AG20443 (cell line): ENCODE results near the gene ARHGAP1.
"Not testable (repeated sequence)": the region's sequence is repeated elsewhere in the genome, so short reads cannot be mapped to it uniquely, and the experiment has no call there.

ENCODE experiments used
- DNase-seq: peaks from one replicate; pipeline ENCODE4 v3.0.0; 2012; ENCODE audit warnings: low spot score, mixed read lengths

ARHGAP1 gene

DNA sequence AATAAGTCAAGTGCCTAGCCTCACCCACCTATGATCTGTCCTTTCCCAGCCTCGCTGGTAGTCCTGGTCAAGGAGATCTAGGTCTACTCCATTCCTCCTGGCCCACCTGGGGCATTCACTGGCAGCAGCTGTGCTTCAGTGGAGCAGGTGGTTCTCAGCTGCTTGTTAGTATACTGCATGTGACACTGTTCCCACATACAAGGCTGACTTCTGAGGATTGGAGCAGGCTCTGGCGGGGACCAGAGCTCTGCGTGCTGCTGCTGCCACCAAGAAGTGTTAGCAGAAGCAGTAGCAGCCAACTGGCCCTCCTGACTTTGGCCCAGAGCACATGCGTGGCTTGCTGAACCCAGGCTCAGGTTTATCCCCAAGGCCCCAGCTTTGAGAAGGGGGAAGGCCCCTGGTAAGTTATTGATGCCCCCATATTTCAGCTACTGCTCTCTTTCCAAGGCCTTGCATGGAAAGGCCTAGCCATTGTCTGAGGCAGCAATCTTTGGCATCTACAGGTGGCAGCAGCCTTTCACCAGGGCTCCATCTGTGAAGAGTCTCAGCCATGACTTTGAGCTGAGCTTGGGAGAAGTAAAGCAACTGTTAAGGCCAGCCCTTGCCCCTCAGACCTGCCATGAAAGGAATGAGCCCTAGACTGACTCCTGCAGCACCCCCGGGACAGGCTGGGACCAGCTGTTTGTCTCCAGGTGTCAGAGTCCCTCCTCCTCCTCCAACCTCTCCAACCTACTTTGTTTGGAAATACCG is 26.5 kb downstream of the ARHGAP1 start:
- no peak for DNase-seq

DNA sequence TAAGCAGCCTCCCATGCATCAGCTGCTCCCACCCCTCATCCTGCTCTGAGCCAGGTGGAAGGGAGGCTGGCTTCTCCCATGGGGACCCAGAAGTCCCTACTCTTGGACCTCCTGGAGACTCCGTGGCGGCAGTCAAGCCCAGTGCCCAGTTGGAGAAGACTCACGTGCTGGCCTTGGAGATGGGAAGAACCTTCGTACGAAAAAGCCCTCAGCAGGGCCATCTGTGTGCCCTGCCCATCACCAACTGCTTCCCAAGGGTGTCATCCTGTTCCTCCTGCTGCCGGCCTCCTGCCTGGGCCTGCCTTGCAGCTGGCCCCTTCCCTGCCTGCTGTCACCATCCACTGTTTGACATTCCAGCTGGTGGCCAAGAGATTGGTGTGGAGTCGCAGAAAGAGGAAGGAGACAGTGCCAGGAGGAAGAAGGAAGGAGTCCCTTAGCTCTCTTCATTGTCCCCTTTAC is 28.0 kb downstream of the ARHGAP1 start:
- DNase-seq, result no peak

DNA sequence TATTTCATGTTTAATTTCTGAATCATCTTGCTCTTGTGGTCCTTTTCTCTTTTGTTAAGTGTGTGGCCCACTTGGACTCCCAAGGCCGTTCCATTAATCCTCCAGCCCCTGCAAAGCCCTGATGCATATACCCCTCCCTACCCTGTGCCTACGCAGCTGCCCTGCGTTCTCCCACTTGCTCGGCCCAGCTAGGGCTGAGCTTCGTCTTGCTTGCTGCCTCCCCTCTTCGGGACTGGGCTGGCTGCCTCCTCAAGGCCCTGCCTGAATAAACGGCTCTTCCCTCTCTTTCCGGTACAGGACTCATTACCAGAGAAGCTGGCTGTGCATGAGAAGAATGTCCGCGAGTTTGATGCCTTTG is 28.5 kb downstream of the ARHGAP1 start:
- no peak for DNase-seq

DNA sequence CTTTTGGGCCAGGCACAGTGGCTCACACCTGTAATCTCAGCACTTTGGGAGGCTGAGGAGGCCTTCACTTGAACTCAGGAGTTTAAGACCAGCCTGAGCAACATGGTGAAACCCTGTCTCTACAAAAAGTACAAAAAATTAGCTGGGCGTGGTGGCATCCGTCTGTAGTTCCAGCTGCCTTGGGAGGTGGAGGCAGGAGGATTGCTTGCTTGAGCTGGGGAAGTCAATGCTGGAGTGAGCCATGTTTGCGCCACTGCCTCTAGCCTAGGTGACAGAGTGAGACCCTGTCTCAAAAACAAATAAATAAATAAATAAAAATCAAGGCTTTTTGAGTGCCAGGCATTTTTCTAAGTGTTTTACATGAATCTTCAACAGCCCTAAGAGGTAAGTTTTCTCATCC is 29.9 kb downstream of the ARHGAP1 start:
- not testable (repeated sequence) for DNase-seq

DNA sequence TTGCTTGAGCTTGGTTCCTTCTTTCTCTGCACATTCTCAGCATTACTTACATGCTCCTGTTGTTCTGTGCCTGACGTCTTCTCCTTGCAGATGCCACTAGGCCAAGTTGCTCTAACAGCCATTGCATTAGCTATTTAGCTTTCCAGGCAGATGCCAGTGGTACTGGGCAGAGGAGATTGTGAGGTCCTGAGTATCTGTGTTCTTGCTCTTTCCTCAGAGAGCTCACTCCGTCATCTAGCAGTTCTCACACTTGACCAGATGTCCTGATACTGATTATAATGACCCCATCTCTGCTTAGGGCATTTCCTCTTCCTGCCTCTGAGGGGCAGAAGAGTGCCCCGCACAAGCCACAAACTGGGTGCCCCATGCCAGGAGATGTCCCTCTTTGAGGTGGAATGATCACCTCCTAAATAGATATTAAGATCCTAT is 30.7 kb downstream of the ARHGAP1 start:
- peak; percentile 9 for DNase-seq

DNA sequence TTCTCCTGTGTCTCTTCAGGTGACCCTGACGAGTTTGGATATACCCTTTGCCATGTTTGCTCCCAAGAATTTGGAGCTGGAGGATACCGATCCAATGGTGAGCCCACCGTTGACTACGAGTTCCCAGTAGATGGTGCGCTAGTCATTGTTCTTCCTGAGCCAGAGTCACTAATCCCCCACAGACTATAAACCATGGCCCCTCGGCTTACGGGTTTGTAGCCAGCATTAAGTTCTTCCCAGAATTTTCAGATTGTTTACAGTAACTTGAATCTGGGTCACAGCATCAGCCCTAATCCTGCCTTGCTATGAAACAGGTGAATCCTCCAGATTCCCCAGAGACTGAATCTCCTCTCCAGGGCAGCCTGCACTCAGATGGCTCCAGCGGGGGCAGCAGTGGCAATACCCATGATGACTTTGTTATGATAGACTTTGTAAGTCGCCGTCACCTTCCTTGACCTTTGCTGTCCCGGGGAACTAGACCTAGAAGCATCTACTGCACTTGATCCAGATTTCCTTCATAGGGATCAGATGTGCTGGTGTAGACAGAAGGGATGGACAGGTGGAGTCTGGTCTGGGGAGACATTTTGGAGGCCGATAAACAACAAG is 31.8 kb downstream of the ARHGAP1 start:
- no peak for DNase-seq

DNA sequence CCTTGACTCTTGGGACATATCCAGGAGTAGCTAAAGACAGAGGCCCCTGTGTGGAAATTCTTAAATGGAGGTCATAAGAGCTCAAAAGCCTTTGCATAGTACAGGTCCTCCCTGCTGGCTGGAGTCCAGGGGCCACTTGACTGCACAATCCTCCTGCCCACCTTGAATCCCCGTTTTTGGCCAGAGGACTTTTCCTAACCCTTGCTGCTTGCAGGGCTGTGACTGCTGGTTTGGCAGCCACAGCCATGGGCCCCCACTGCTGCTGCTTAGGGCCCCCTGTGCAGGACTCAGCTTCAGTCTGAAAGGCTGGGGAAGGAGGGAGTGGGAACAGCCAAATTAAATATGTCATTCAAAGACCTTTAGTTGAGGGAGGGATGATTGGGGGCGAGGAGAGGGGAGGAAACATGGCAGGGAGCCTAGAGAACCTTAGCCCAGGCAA is 33.4 kb downstream of the ARHGAP1 start:
- no peak for DNase-seq

DNA sequence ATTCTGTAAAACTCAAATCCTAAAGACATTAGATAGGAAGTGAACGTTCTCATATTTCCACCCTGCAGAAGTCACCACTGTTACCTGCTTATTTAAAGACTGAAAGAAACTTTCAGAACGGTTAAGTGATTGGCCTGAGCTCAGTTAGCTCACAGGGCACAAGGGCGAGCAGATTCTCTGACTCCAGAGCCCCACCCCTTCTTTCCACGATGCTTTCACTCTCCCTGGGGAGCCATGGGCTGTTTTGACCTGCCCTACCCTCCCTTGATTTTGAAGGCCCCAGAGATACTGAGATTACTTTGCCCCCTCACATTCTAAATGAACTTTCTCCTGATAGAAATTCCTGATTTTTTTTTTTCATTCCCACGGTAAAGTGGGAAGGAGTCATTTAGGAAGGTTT is 33.9 kb downstream of the ARHGAP1 start:
- DNase-seq, result no peak

DNA sequence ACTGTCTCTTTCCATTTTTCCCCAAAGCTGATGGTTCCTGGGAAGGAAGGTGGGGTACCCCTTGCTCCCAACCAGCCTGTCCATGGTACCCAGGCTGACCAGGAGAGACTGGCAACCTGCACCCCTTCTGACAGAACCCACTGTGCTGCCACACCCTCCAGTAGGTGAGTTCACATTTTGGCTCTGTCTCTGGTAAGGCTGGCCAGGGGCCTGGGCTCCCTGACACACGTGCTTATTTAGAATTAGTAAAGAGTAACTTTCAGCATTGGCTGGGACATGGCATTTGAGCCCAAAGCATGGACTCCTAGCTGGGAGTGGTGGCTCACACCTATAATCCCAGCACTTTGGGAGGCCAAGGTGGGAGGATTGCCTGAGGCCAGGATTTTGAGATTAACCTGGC is 35.1 kb downstream of the ARHGAP1 start:
- DNase-seq, result no peak

DNA sequence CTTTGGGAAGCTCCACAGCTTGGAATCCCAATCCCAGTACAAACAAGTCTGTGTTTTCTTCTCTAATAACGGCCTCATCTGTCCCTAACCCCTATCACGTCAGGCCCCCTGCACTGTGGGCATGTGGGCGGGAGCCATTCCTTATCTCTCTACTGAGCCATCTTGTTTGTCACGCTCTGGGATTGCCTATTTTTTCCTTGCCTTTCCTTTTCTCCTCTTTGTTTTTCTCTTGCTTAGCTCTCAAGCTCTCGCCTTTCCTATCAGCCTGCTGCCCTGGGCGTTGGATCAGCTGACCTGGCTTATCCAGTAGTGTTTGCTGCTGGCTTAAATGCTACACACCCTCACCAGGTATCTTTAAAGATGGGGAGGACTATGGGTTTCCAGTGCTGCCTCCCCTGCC is 35.8 kb downstream of the ARHGAP1 start:
- no peak for DNase-seq

DNA sequence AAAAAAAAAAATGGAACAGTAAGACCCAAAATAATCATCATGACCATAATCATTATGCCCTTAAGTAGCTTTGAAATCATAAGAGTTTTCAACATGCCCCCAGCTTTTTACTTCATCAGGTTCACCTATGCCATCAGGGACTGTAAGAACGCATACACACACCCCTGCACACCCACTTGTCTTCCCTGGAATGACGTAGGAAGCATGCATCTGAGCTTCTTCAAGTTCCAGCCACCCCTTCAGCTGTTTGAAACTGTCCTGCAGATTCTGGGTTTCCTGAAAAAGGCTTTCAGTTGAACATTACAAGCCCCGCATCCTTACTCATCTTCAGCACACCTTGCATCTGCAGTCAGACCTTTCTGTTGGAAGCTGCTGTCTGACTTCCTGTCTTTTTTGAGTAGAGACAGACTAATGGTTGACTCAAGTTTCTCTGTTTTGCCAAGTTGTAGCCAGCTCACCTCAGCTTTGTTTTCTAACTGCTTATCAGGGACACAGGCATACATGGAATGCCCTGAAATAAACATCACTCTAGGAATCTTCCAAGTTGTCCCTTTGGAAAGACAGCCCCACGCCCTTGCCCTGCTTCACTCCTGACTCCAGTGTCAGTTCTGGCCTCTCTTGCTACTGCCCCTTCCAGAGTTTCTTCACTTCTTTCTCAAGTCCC is 37.0 kb downstream of the ARHGAP1 start:
- DNase-seq, result no peak

DNA sequence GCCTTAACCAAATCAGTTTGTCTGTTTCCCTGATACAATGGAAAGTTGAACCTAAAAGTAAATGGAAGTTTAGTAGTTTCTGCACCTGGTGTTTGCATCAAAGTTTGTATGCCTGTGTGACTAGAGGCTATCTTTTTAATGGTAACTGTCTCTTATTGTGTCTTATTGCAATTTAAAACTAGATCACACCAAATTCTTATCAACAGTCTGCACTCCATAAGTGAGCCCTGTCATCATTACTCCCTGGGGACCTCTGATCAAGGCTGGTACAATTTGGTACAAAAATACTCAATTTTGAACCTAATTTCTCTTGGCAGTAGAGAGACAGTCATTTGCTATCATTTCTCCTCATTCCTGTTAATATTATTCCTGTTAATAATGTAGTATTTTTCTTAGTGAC is 38.1 kb downstream of the ARHGAP1 start:
- no peak for DNase-seq

DNA sequence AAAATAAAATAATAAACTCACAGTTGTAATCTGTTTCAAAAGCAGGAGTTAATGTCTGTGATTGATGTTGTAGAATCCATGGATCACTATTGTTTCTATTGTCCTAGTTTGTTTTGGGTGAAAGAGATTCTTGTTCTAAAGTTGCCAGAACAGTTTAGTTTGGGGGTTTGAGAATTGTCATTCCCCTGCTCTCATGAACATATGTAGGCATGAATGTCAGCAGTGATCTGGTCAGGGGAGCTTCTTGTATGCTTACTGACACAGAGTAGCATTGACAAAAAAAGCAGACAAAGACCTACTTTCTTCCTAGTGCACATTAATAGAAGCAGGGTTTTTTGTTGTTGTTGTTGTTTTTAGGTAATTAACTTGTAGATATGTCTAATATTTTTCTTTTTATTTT is 38.6 kb downstream of the ARHGAP1 start:
- DNase-seq, result no peak

DNA sequence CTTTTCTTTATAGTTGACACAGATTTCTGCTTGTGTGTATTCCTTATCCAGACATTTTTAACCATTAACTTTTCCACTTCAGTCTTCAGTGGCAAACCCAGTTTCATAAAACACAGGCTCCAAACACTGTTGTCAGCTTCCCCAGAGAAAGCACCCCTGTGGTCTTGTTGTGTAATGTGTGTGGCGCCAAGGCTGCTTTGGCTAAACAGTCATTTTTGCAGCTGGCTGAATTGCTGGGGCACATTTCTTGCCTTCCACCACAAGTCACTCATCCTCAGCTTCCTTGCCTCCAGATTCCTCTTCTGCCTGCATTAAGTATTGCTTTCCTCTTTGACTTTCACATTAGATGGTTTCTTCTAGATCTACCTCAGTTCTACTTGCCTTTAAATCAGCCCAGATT is 40.5 kb downstream of the ARHGAP1 start:
- peak; percentile 71 for DNase-seq

DNA sequence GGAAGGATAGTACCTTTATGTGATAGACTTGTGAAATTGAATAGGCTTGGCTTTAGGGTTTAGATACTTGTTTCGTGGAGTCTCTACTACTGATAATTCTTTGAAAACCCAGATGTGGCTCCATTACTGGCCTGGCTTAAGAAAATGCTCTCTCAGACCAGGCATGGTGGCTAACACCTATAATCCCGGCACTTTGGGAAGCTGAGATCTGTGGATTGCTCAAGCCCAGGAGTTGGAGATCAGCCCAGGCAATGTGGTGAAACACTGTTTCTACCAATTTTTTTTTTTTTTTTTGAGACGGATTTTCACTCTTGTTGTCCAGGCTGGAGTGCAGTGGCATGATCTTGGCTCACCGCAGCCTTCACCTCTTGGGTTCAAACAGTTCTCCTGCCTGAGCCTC is 42.2 kb downstream of the ARHGAP1 start:
- peak; percentile 36 for DNase-seq

DNA sequence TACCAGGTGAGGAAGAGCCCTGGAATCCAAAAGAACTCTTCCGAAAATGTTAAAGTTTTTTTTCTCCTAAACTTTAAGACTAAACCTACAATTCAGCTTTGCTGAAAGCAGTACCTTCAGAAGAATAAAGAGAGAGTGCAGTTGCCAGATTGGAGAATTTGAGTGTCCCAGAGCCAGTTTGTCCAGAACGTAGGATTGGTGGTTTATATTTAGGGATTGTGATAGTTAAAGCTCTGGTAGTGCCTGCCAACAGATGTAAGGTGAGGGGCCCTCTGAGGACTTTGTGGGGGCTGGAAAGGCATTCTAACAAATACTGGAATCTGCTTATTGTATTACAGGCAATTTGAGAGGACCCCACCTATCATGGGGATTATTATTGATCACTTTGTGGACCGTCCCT is 43.2 kb downstream of the ARHGAP1 start:
- DNase-seq, result no peak

DNA sequence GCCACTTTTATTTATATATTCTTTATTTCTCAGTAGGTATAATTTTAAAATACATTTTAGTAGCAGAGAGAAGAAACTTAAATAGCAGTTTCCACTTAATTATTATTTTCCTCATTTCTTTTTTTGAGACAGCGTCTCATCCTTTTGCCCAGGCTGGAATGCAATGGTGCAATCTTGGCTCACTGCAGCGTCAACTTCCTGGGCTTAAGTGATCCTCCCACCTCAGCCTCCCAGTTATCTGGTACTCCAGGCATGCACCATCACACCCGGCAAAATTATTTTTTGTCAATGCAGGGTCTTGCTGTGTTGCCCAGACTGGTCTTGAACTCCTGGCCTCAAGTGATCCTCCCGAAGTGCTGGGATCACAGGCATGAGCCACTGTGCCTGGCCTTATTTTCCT is 44.8 kb downstream of the ARHGAP1 start:
- DNase-seq, result no peak

DNA sequence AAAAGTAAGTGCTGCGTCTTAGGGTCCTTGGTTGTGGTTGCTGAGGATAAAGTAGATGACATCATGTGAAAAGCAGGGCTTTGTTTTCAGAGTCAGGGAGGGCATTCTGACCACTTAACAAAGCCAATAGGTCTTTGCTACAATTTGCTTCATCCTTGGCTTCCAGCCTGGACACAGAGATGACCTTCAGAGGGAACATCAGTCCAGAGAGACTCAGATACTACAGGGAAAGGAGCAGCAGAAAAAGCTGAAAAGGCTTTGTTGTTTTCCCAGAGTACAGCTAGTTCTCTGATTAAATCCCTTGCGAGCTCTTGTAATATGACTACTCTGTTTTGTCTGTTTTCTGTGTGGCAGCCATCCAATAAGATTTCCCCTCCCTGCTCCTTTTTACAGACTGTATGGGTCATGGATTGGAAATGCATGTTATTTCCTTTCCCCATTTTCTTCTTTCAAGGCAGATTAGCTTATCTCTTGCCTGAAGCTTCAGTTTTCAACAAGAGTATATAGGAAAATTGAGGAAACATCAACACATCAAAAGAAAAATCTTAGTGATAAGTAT is 51.2 kb downstream of the ARHGAP1 start:
- peak; percentile 83 for DNase-seq

DNA sequence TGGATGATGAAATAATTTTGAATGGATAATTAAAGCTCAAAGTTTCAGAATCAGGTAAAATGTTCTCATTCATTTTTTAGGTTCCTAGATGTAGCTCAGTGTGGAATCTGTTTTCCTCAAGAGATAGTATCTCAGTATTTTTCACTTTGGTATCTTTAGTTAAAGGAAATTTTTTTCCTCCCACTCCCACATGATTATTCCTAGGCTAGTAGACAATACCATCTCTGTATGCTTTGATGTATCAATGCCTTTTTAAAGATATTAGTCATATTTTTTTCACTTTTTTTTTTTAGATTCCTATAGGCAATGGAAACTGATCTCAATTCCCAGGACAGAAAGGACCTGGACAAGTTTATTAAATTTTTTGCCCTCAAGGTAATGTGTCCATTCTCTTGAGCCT is 56.4 kb downstream of the ARHGAP1 start:
- no peak for DNase-seq

DNA sequence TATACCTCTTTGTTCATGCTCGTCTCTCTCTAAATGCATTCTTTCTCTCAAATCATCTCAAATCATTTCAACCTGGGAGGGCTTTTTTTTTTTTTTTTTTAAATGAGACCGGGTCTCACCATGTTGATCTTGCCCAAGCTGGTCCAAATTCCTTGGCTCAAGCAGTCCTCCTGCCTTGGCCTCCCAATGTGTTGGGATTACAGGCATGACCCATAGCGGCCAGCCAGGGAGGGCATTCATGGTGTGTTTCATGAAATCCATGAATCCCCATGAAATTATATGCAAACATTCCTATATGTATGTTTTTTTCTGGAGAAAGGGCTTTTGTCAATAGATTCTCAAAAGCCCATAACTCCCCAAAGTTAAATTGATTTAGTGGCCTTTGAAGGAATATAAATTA is 56.9 kb downstream of the ARHGAP1 start:
- DNase-seq, result no peak

DNA sequence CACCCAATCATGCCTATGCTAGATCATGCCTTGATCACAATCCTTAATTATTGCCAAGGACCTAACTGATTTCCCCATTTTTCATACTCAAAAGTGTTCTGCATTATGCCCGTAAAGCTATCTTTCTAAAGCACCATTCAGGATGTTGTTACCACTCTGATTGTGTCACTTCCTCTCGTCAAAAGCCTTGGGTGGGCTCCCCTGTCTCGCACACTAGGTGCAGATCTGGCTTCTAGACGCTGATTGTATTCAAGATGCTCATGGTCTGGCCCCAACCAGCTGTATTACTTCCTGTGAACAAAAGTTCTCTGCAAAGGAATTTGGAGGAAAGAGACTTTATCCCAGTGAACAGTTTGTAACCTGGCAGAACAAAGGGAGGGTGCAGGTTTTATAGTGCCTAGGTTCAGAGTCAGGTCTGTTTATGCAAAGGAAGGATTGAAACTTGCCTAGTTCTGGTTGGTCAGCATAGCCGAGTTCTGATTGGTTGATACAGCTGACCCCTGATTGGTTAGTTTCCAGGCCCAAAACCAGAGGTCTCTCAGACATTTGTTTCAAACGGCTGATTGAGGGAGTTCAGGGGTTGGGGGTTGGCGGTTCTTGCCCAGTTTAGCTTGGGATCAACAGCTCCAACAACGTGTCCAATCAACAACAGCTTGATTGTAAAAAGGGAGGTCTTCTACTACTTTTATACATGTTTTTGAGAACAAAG is 57.6 kb downstream of the ARHGAP1 start:
- DNase-seq, result no peak

DNA sequence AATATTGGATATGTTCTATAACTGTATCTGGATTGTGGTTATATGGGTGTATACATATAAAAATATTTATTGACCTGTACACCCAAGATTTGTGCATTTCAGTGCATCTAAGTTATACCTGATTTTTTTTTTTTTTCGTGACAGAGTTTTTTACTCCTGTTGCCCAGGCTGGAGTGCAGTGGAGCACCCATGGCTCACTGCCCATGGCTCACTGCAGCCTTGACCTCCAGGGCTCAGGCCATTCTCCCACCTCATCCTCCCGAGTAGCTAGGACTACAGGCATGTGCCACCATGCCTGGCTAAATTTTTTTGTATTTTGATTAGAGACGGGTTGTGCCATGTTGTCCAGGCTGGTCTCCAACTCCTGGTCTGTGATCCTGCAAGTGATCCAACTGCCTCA is 58.8 kb downstream of the ARHGAP1 start:
- no peak for DNase-seq
